ENCODE data around the gene RHBDD3.
"Not testable (repeated sequence)": the region's sequence is repeated elsewhere in the genome, so short reads cannot be mapped to it uniquely, and the experiment has no call there.

Gene RHBDD3

GRCh38 chr22:29245626-29246385 is 22.0 kb downstream of the RHBDD3 start:
- no peak for FAIRE-seq

- no peak for FAIRE-seq
Observed at GRCh38 chr22:29244785-29245625, 22.8 kb downstream of the RHBDD3 start.

- FAIRE-seq: no peak
Observed at GRCh38 chr22:29243874-29244446, 23.8 kb downstream of the RHBDD3 start.

GRCh38 chr22:29240481-29240880 is 27.3 kb downstream of the RHBDD3 start:
- not testable (repeated sequence) for FAIRE-seq

- FAIRE-seq: no peak
Observed at GRCh38 chr22:29233277-29233877, 34.4 kb downstream of the RHBDD3 start.

- no peak for FAIRE-seq
Observed at GRCh38 chr22:29231971-29232959, 35.5 kb downstream of the RHBDD3 start.

GRCh38 chr22:29230972-29231875 is 36.6 kb downstream of the RHBDD3 start:
- FAIRE-seq: no peak

GRCh38 chr22:29226351-29226981 is 41.3 kb downstream of the RHBDD3 start:
- no peak for FAIRE-seq

- FAIRE-seq: no peak
Observed at GRCh38 chr22:29225422-29226090, 42.2 kb downstream of the RHBDD3 start.

- FAIRE-seq: no peak
Observed at GRCh38 chr22:29224859-29225410, 42.8 kb downstream of the RHBDD3 start.

- FAIRE-seq: no peak
Observed at GRCh38 chr22:29224121-29224858, 43.5 kb downstream of the RHBDD3 start.

GRCh38 chr22:29219881-29220670 is 47.7 kb downstream of the RHBDD3 start:
- no peak for FAIRE-seq

GRCh38 chr22:29219409-29219782 is 48.4 kb downstream of the RHBDD3 start:
- FAIRE-seq: not testable (repeated sequence)

- FAIRE-seq: no peak
Observed at GRCh38 chr22:29218758-29219408, 48.9 kb downstream of the RHBDD3 start.

- no peak for FAIRE-seq
Observed at GRCh38 chr22:29217827-29218757, 49.7 kb downstream of the RHBDD3 start.
